Measurements from ENCODE around the gene SNRNP25. TPM values are rescaled to one million over a fixed set of nuclear protein-coding genes. Genes with fewer than 3 reads are reported as not detected.

Gene SNRNP25
- total and polyA plus RNA-seq, 2 donors (not counting 3 experiments of a cell fraction or from before 2014, with no cell fraction given): 41.8 to 49.6 TPM

DNA sequence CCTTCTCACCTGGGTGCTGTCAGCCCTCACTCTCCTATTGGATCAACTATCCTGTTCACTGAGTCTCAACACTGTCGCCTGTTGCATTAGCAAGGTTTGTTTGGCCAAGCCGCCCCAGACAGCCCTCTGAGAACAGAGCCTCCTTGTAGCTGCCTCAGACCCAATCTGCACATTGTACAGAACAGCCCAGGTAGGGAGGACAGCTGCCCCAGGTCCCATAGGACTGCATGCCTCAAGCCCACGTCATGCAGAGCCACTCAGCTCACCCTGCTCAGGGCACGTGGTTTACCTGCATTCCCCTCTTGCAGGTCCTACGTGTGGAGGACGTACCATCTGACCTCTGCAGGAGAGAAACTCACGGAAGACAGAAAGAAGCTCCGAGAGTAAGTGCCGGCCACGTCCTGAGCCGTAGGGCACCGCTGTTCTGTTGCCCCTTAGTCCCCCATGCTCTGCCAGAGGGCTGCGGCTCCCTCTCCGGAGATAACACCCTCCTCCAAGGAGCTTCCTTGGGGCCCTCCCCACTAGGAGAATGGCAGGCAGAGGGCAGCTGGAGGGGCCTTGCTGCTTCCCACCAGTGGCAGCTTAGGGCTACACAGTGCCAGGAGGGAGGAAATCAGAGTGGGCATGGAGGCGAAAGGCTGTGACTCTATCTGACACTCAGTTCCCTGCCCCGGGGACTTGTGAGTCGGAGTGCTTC, 2.8 kb downstream of the SNRNP25 start:
- Histone ChIP-seq H4K20me1 (replicated peaks; ENCODE audit: control insufficient read depth, extremely low read depth, insufficient read depth, low read length) (no peaks in the 10 kb centered on the region), H3K9me1 (replicated peaks; ENCODE audit: control insufficient read depth, extremely low read depth, insufficient read depth, low read length) (no peaks in the 10 kb centered on the region), H3K27ac (ENCODE audit: insufficient read depth, low read depth, low read length) (no peak overlapping the region), H3K79me2 (ENCODE audit: control insufficient read depth, insufficient read depth, low read length) (peaks cover 10% of the 10 kb centered on the region), H3K9me3 (replicated peaks; ENCODE audit: control insufficient read depth, insufficient read depth, low read length) (no peaks in the 10 kb centered on the region), H3K4me3 (replicated peaks in 1 of 3; ENCODE audit: insufficient read depth in 1 of 3, low read depth in 1 of 3, low read length in 3 of 3) (no peak overlapping the region), H3K4me2 (ENCODE audit: insufficient read depth, low read length) (no peak overlapping the region), H3K9ac (replicated peaks; ENCODE audit: extremely low read depth, insufficient read depth, low read length) (no peak overlapping the region), H2AFZ (ENCODE audit: low read depth, low read length) (no peak overlapping the region), H3K27me3 (ENCODE audit: control insufficient read depth in 2 of 2, insufficient read depth in 2 of 2, low read length in 2 of 2) (no peaks in the 10 kb centered on the region), H3K4me1 (ENCODE audit: control insufficient read depth, extremely low read depth, insufficient read depth, low read length) (peaks cover 3% of the 10 kb centered on the region), H3K36me3 (ENCODE audit: control insufficient read depth in 2 of 2, extremely low read depth in 1 of 2, insufficient read depth in 2 of 2, low read length in 2 of 2) (peaks cover 0 to 47% of the 10 kb centered on the region in 2 experiments)
- dilution Hi-C loops (cut with MboI; ENCODE audit: extremely low pct_ligation_motif_present, low sequenced_read_pairs): no loop called here
- ChIA-PET POLR2A (no interaction called here), CTCF (interaction anchor here (0.8 to 2.7 kb wide), 4 partner anchors 10 to 51 kb away, joined by 3 to 17 read pairs (median 9); no protein-coding TSS in a partner anchor)
- DNase-seq (ENCODE audit: low read depth, low spot score): no peak
- no peak for FAIRE-seq
- intact Hi-C loops (cut with micrococcal nuclease): no loop called here
- TF ChIP-seq CTCF (IDR thresholded peaks at IDR 0.05; ENCODE audit: extremely low read depth in 1 of 2, insufficient read depth in 1 of 2, low read depth in 1 of 2, low read length in 2 of 2) (no peak), POLR2A (IDR thresholded peaks at IDR 0.05; ENCODE audit: low read depth, low read length) (no peak), POLR2AphosphoS5 (IDR thresholded peaks at IDR 0.05; ENCODE audit: insufficient read depth, low read depth, low read length) (no peak), GATA2 (IDR thresholded peaks at IDR 0.05; ENCODE audit: insufficient read depth, insufficient read length, low read depth, low read length) (no peak)
- TF ChIP-seq, protein P1, sequence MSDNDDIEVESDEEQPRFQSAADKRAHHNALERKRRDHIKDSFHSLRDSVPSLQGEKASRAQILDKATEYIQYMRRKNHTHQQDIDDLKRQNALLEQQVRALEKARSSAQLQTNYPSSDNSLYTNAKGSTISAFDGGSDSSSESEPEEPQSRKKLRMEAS (IDR thresholded peaks at IDR 0.05; ENCODE audit: insufficient read depth, insufficient read length): no peak
- no TSS peak for BruUV-seq (replicated peaks)
